GM23338 (cell line): ENCODE measurements around the gene MAP4K5. TPM values are rescaled to one million over a fixed set of nuclear protein-coding genes. Genes with fewer than 3 reads are reported as not detected.
A peak's percentile ranks its signal among the peaks of the same experiment; 100 is the strongest.

Experiments
- ATAC-seq: fragments of 200-7000 bp; cut with Tn5 transposase; 3 replicates; pipeline ENCODE4 v1.9.1; 2020
- DNase-seq: peaks from one replicate; pipeline ENCODE4 v3.0.0-alpha.2; 2015; ENCODE audit warnings: low spot score
- H2AFZ ChIP-seq: fragments of 200-600 bp; sonication (generic); 2 replicates; pipeline ENCODE4 v1.8.0; 2016; ENCODE audit warnings: antibody characterized with exemption, mild to moderate bottlenecking, moderate library complexity
- H3F3A ChIP-seq: fragments of 200-600 bp; sonication (generic); replicated peaks from 2 replicates; pipeline ENCODE4 v1.8.0; 2017; ENCODE audit warnings: antibody characterized with exemption, mixed run types, low read depth
- H3K27ac ChIP-seq: fragments of 200-600 bp; sonication (generic); 2 replicates; pipeline ENCODE4 v1.6.1; 2016; ENCODE audit warnings: low read depth
- H3K27me3 ChIP-seq: fragments of 200-600 bp; sonication (generic); 2 replicates; pipeline ENCODE4 v1.8.0; 2016; ENCODE audit warnings: mild to moderate bottlenecking, mixed run types, moderate library complexity; ENCODE audit not compliant: insufficient read depth
- H3K36me3 ChIP-seq: fragments of 200-600 bp; sonication (generic); 2 replicates; pipeline ENCODE4 v1.8.0; 2016; ENCODE audit warnings: mild to moderate bottlenecking; ENCODE audit not compliant: insufficient read depth
- H3K4me1 ChIP-seq: fragments of 200-600 bp; sonication (generic); 2 replicates; pipeline ENCODE4 v1.8.0; 2016; ENCODE audit warnings: mild to moderate bottlenecking, moderate library complexity; ENCODE audit not compliant: insufficient read depth
- H3K4me2 ChIP-seq: fragments of 200-600 bp; sonication (generic); 2 replicates; pipeline ENCODE4 v1.7.1; 2017; ENCODE audit warnings: mixed run types
- H3K4me3 ChIP-seq: fragments of 200-600 bp; sonication (generic); 2 replicates; pipeline ENCODE4 v1.6.1; 2016; ENCODE audit warnings: mixed run types
- H3K79me2 ChIP-seq: fragments of 200-600 bp; sonication (generic); replicated peaks from 2 replicates; pipeline ENCODE4 v1.8.0; 2017; ENCODE audit warnings: mild to moderate bottlenecking; ENCODE audit not compliant: insufficient read depth
- H3K9me2 ChIP-seq: fragments of 200-600 bp; sonication (generic); 2 replicates; pipeline ENCODE4 v1.8.0; 2017; ENCODE audit not compliant: insufficient read depth
- H4K20me1 ChIP-seq: fragments of 200-600 bp; sonication (generic); replicated peaks from 2 replicates; pipeline ENCODE4 v1.8.0; 2017; ENCODE audit warnings: mild to moderate bottlenecking; ENCODE audit not compliant: insufficient read depth
- H3K27ac Mint-ChIP-seq: 2 replicates; pipeline ENCODE4 v1.8.0; 2020; ENCODE audit warnings: inconsistent platforms, mild to moderate bottlenecking, moderate library complexity, mixed read lengths
- H3K27me3 Mint-ChIP-seq: 3 replicates; pipeline ENCODE4 v1.8.0; 2022; ENCODE audit warnings: low read depth, mild to moderate bottlenecking, moderate library complexity, mixed read lengths, inconsistent platforms; ENCODE audit not compliant: insufficient read depth, poor library complexity
- H3K36me3 Mint-ChIP-seq: 3 replicates; pipeline ENCODE4 v1.8.0; 2021; ENCODE audit warnings: low read depth, mild to moderate bottlenecking, inconsistent platforms, moderate library complexity, mixed read lengths
- H3K4me1 Mint-ChIP-seq: 3 replicates; pipeline ENCODE4 v1.8.0; 2020; ENCODE audit warnings: mild to moderate bottlenecking, inconsistent platforms, mixed read lengths
- H3K4me3 Mint-ChIP-seq: 3 replicates; pipeline ENCODE4 v1.8.0; 2021; ENCODE audit warnings: moderate library complexity, mild to moderate bottlenecking, inconsistent platforms, mixed read lengths
- H3K9me3 Mint-ChIP-seq: 3 replicates; pipeline ENCODE4 v1.8.0; 2020; ENCODE audit warnings: moderate library complexity, mild to moderate bottlenecking, inconsistent platforms, mixed read lengths
- CTCF ChIP-seq, 2 experiments: fragments of 200-600 bp in 1 of 2; sonication (generic) in 1 of 2; conservative IDR thresholded peaks; 2 replicates each; pipeline versions ENCODE4 v1.5.1 to v1.6.1; 2016 to 2017; ENCODE audit warnings: antibody characterized with exemption in 2 of 2, low read depth in 2 of 2, mild to moderate bottlenecking in 2 of 2, moderate library complexity in 1 of 2
- ZNF114 ChIP-seq: fragments of 250-450 bp; sonication (Bioruptor Pico); IDR thresholded peaks from 2 replicates; pipeline ENCODE4 v1.5.0; 2020; ENCODE audit warnings: mild to moderate bottlenecking, moderate library complexity
- ZNF331 ChIP-seq: fragments of 250-450 bp; sonication (Bioruptor Pico); IDR thresholded peaks from 2 replicates; pipeline ENCODE4 v1.5.0; 2020; ENCODE audit warnings: low read depth, mild to moderate bottlenecking, moderate library complexity
- polyA plus RNA-seq: library from polyadenylated mRNA; unstranded; fragments of >200 nt; fragmentation: Nextera tagmentation; extraction: Ambion mirVana; gene quantifications from 2 replicates; pipeline ENCODE4 v1.2.1, GENCODE V29; 2016
- total RNA-seq: library from RNA; depleted of rRNA; stranded (reverse); fragments of >200 nt; shearing (Covaris generic); gene quantifications from 2 replicates; pipeline ENCODE4 v1.2.3, GENCODE V29; 2014
- TF ChIP-seq, protein P1 (sequence below): fragments of 250-450 bp; sonication (Bioruptor Pico); IDR thresholded peaks from 2 replicates; pipeline ENCODE4 v1.5.0; 2020; ENCODE audit warnings: mild to moderate bottlenecking, moderate library complexity
- TF ChIP-seq, protein P2 (sequence below): IDR thresholded peaks from 2 replicates; pipeline ENCODE4 v1.6.1; 2016; ENCODE audit warnings: antibody characterized with exemption

MAP4K5 gene
- total and polyA plus RNA-seq, 2 experiments from 2014 or later = 71.4 to 74.6 TPM

- Mint-ChIP-seq H3K36me3 (no peaks in the 10 kb centered on the region), H3K4me1 (peaks cover 3% of the 10 kb centered on the region), H3K9me3 (no peaks in the 10 kb centered on the region), H3K4me3 (no peak overlapping the region; the same call in 2 of the 3 replicates), H3K27me3 (peaks cover 4% of the 10 kb centered on the region), H3K27ac (no peak overlapping the region)
- Histone ChIP-seq H3K4me2 (no peak overlapping the region), H3K27me3 (no peaks in the 10 kb centered on the region), H3K9me2 (no peaks in the 10 kb centered on the region), H3K36me3 (no peaks in the 10 kb centered on the region), H2AFZ (peak overlapping the region; percentile 48; the same call in 1 of the 2 replicates), H3K4me1 (0 out of 2 replicates have a peak, but pooled peaks cover 4% of the 10 kb centered on the region), H4K20me1 (no peaks in the 10 kb centered on the region), H3F3A (no peaks in the 10 kb centered on the region), H3K79me2 (no peaks in the 10 kb centered on the region), H3K4me3 (no peak overlapping the region), H3K27ac (no peak overlapping the region)
- TF ChIP-seq ZNF114 (CRISPR knock-in tag) (no peak), CTCF (conservative IDR thresholded peaks at IDR 0.05; ENCODE audit: low read depth in 2 of 2) (peak; percentile 17 to 29; a peak in 2 of 4 replicates), ZNF331 (CRISPR knock-in tag) (no peak)
- TF ChIP-seq, protein P1, sequence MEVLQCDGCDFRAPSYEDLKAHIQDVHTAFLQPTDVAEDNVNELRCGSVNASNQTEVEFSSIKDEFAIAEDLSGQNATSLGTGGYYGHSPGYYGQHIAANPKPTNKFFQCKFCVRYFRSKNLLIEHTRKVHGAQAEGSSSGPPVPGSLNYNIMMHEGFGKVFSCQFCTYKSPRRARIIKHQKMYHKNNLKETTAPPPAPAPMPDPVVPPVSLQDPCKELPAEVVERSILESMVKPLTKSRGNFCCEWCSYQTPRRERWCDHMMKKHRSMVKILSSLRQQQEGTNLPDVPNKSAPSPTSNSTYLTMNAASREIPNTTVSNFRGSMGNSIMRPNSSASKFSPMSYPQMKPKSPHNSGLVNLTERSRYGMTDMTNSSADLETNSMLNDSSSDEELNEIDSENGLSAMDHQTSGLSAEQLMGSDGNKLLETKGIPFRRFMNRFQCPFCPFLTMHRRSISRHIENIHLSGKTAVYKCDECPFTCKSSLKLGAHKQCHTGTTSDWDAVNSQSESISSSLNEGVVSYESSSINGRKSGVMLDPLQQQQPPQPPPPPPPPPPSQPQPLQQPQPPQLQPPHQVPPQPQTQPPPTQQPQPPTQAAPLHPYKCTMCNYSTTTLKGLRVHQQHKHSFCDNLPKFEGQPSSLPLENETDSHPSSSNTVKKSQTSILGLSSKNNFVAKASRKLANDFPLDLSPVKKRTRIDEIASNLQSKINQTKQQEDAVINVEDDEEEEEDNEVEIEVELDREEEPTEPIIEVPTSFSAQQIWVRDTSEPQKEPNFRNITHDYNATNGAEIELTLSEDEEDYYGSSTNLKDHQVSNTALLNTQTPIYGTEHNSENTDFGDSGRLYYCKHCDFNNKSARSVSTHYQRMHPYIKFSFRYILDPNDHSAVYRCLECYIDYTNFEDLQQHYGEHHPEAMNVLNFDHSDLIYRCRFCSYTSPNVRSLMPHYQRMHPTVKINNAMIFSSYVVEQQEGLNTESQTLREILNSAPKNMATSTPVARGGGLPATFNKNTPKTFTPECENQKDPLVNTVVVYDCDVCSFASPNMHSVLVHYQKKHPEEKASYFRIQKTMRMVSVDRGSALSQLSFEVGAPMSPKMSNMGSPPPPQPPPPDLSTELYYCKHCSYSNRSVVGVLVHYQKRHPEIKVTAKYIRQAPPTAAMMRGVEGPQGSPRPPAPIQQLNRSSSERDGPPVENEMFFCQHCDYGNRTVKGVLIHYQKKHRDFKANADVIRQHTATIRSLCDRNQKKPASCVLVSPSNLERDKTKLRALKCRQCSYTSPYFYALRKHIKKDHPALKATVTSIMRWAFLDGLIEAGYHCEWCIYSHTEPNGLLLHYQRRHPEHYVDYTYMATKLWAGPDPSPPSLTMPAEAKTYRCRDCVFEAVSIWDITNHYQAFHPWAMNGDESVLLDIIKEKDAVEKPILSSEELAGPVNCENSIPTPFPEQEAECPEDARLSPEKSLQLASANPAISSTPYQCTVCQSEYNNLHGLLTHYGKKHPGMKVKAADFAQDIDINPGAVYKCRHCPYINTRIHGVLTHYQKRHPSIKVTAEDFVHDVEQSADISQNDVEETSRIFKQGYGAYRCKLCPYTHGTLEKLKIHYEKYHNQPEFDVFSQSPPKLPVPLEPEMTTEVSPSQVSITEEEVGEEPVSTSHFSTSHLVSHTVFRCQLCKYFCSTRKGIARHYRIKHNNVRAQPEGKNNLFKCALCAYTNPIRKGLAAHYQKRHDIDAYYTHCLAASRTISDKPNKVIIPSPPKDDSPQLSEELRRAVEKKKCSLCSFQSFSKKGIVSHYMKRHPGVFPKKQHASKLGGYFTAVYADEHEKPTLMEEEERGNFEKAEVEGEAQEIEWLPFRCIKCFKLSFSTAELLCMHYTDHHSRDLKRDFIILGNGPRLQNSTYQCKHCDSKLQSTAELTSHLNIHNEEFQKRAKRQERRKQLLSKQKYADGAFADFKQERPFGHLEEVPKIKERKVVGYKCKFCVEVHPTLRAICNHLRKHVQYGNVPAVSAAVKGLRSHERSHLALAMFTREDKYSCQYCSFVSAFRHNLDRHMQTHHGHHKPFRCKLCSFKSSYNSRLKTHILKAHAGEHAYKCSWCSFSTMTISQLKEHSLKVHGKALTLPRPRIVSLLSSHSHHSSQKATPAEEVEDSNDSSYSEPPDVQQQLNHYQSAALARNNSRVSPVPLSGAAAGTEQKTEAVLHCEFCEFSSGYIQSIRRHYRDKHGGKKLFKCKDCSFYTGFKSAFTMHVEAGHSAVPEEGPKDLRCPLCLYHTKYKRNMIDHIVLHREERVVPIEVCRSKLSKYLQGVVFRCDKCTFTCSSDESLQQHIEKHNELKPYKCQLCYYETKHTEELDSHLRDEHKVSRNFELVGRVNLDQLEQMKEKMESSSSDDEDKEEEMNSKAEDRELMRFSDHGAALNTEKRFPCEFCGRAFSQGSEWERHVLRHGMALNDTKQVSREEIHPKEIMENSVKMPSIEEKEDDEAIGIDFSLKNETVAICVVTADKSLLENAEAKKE (CRISPR knock-in tag) = 0 out of 2 replicates have a peak, but pooled peaks have one; percentile 19
- TF ChIP-seq, protein P2, sequence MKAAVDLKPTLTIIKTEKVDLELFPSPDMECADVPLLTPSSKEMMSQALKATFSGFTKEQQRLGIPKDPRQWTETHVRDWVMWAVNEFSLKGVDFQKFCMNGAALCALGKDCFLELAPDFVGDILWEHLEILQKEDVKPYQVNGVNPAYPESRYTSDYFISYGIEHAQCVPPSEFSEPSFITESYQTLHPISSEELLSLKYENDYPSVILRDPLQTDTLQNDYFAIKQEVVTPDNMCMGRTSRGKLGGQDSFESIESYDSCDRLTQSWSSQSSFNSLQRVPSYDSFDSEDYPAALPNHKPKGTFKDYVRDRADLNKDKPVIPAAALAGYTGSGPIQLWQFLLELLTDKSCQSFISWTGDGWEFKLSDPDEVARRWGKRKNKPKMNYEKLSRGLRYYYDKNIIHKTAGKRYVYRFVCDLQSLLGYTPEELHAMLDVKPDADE = no peak
- DNase-seq (peak; percentile 73), ATAC-seq (peak; percentile 93)
These were observed 144.0 kb downstream of the MAP4K5 start for GRCh38 chr14:50388256-50388931.
